Subcutaneous adipose tissue (tissue), 4 donors: Measurements from ENCODE around the gene TBCEL. TPM values are rescaled to one million over a fixed set of nuclear protein-coding genes. Genes with fewer than 3 reads are reported as not detected.

Source experiments
- total RNA-seq, 4 donors: library from RNA; depleted of rRNA; stranded (reverse); fragments of >200 nt; gene quantifications; one replicate each; pipeline ENCODE4 v1.1.0, GENCODE V29; 2016
- TF ChIP-seq, protein P1 (sequence below): fragments of 450-650 bp; IDR thresholded peaks from one replicate; pipeline ENCODE4 v1.5.1; 2016; ENCODE audit warnings: low read depth, mild to moderate bottlenecking, control low read depth, antibody characterized with exemption, moderate library complexity

The TBCEL gene
- total RNA-seq, 4 donors from 2014 or later: 15.8 to 26.0 (median 18.2) TPM

DNA sequence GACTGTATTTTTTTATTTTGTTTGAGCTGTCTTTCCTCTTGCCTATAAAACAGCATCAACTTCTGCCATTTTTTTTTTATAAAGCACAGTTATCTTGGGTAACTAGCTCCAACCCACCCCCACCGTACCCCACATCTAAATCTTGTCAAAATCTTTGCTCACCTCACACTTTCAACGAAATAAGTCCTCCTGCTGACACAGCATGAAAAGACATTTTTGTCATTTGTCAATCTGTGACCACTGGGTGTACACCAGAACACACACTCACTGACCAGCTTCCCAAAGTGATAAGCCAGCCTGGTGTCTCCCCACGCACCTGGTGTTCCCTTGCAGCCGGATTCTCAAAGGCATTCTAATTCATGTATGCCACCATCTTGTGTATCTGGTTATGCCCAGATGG, 75.5 kb downstream of the TBCEL start:
- TF ChIP-seq, protein P1, sequence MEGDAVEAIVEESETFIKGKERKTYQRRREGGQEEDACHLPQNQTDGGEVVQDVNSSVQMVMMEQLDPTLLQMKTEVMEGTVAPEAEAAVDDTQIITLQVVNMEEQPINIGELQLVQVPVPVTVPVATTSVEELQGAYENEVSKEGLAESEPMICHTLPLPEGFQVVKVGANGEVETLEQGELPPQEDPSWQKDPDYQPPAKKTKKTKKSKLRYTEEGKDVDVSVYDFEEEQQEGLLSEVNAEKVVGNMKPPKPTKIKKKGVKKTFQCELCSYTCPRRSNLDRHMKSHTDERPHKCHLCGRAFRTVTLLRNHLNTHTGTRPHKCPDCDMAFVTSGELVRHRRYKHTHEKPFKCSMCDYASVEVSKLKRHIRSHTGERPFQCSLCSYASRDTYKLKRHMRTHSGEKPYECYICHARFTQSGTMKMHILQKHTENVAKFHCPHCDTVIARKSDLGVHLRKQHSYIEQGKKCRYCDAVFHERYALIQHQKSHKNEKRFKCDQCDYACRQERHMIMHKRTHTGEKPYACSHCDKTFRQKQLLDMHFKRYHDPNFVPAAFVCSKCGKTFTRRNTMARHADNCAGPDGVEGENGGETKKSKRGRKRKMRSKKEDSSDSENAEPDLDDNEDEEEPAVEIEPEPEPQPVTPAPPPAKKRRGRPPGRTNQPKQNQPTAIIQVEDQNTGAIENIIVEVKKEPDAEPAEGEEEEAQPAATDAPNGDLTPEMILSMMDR: no peak

DNA sequence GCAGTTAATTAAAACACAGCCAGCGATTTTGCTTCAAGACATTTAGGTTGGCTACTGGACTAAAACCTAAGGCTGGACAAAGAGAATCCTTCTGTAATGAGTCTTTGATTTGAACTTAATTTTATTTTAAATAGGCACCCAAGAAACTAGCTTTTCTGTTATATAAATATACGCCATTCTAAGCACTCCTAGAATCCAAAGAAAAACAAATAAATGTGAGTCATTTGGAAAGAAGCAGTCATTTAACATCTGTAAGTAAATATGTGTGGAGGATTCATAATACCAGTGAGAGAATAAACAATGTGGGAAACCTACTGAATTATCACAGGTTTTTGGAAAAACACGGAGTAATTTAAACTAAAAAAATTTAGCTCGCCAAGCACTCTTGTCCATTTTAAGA, 76.0 kb downstream of the TBCEL start:
- TF ChIP-seq, protein P1: no peak

DNA sequence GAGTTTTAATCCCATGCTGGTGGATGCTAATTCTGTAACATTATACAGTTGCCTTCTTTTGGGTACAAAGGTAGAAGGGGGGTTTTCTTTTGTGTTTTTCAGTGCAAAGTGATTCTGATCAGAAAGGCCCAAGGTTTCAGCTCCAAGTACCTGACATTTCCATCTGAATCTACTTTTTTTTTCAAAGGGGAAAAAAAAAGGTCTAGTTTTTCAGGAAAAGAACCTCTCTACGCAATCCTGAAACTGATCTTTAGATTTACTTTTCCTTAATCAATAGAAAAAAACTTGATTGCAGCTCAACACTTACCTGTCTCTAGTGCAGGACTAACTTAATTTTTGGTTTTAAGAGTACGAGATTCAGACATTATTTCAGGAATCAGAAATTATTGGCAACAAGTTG, 77.0 kb downstream of the TBCEL start, which contains the start of gene TECTA:
Gene TECTA, plus strand, starts transcription at position 301 of the 400 bp plus-strand sequence. CDS start 1,423 bp downstream, outside the sequence.
- TF ChIP-seq, protein P1: no peak

GRCh38 chr11:121104312-121104762, 80.4 kb downstream of the TBCEL start:
- TF ChIP-seq, protein P1: no peak

DNA sequence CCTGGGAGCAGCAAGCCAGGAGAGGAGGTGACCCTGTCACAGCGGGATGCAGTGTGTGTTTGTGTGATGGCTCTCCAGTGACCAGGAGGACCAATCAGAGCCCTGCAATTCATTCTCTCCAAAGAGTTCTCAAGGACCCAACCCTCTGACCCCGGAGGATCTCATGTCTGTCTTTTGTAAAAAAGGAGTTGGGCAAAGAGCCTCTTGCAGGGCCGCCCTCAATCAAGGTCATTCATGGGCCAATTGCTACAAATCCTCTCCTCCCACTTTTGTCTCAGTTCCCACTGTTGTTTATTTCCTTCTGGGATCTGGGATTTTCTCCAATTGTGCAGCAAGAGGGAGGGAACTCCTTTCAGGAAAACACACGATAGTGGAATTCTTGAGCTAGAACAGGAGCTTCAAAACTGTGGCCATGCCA, 81.2 kb downstream of the TBCEL start:
- TF ChIP-seq, protein P1: no peak

DNA sequence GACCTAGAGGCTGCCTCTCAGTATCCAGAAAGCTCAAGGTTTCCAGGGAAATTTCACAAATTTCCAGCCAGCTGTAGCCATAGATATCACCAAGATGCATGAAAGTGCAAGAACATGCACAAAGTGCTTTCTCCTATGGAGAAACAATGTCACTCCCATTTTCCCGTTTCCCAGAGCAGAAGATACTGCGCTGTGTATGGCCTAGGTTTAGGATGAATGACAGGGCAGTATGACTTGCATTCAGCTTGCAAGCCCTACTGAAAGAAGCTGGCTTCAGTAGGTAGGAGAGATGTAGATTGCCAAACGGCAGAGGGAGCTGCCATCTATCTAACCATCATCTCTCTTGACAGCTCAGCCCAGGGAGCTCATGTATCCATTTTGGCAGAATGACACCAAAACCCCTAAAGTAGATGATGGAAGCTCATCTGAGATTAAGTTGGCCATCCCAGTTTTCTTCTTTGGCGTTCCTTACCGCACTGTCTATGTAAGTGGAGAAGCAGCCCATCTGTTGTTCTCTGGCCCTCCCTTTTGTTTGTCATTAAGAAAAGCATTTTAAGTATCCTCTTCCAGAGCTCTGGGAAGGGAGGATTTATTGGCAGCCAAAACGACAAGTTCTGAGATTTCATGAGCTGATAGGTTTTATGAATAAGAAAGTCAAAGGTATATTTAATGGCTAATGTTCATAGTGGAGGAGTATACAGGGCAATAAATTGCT, 81.7 kb downstream of the TBCEL start:
- TF ChIP-seq, protein P1: no peak

DNA sequence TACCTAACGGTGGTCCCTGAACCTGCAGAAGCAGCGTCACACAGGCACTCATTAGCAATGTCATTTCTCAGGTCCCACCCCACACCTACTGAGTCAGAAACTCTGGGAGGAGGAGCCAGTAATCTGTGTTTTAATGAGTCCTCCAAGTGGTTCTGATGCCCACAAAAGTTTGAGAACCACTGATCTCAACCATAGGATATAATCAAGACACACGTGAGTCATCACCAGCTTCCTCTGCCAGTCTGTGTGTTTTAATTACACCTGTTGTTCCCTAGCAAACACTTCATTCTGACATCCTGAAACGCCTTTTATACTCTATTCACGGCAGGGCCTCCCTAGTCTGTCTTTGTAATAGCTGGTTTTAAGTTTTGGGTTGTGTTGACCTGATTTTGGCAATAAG, 82.9 kb downstream of the TBCEL start:
- TF ChIP-seq, protein P1: no peak
